ENCODE results near the gene AKIRIN2. TPM values are rescaled to one million over a fixed set of nuclear protein-coding genes. Genes with fewer than 3 reads are reported as not detected.

Gene AKIRIN2
- polyA plus RNA-seq, 1 of the 3 experiments (the other 2 are of a cell fraction) = 19.0 TPM

GRCh38 chr6:87656857-87657256, 45.2 kb downstream of the AKIRIN2 start:
- ChIA-PET POLR2A (no interaction called here), CTCF (no interaction called here)
- H3K4me2 ChIP-seq = no peak overlapping the region

More at GRCh38 chr6:87656857-87657256, 45.2 kb downstream of the AKIRIN2 start:
- H3K27me3 ChIP-seq (ENCODE audit: insufficient read depth) = no peaks in the 10 kb centered on the region
- H3K79me2 ChIP-seq (ENCODE audit: insufficient read depth) = no peaks in the 10 kb centered on the region
- no peak for DNase-seq
- H3K36me3 ChIP-seq (replicated peaks in 1 of 2; ENCODE audit: control insufficient read depth in 1 of 2, insufficient read depth in 2 of 2, low read length in 1 of 2) = peaks cover 21 to 41% of the 10 kb centered on the region in 2 experiments
- no peaks in the 10 kb centered on the region for H3K9me3 ChIP-seq
- TF ChIP-seq FOXM1 (IDR thresholded peaks at IDR 0.05; ENCODE audit: low read depth) = no peak
- no peak for TF ChIP-seq RAD21 (IDR thresholded peaks at IDR 0.05; ENCODE audit: low read length)
- no peak for TF ChIP-seq REST (IDR thresholded peaks at IDR 0.05; ENCODE audit: low read depth, low read length)
- TF ChIP-seq MAX (IDR thresholded peaks at IDR 0.05; ENCODE audit: low read depth) = no peak
- no peak for TF ChIP-seq GATA2 (CRISPR knock-in tag; IDR thresholded peaks at IDR 0.05)
- TF ChIP-seq PBX3 (IDR thresholded peaks at IDR 0.05) = no peak
- TF ChIP-seq EP300 (IDR thresholded peaks at IDR 0.05; ENCODE audit: borderline replicate concordance in 1 of 2, low read depth in 1 of 2, low read length in 1 of 2) = no peak
- no peak for TF ChIP-seq FOXJ3 (CRISPR knock-in tag; IDR thresholded peaks at IDR 0.05)
- TF ChIP-seq ELF1 (IDR thresholded peaks at IDR 0.05) = no peak
- no peak for TF ChIP-seq USF1 (IDR thresholded peaks at IDR 0.05; ENCODE audit: borderline replicate concordance, low read depth)
- TF ChIP-seq EZH2phosphoT487 (IDR thresholded peaks at IDR 0.05; ENCODE audit: borderline replicate concordance, low read depth) = no peak
- no peak for TF ChIP-seq RXRA (IDR thresholded peaks at IDR 0.05; ENCODE audit: borderline replicate concordance, low read depth)
- no peak for TF ChIP-seq SMC3 (IDR thresholded peaks at IDR 0.05; ENCODE audit: low read depth, low read length)
- TF ChIP-seq NFIC (IDR thresholded peaks at IDR 0.05; ENCODE audit: borderline replicate concordance) = no peak
- no peak for TF ChIP-seq TCF12 (IDR thresholded peaks at IDR 0.05)
- H3F3A ChIP-seq (replicated peaks; ENCODE audit: insufficient read depth) = peaks cover 3% of the 10 kb centered on the region
- H3K27ac ChIP-seq (ENCODE audit: low read depth in 2 of 2, low read length in 1 of 2) = no peak overlapping the region
- no peak overlapping the region for H3K4me3 ChIP-seq (ENCODE audit: low read depth in 2 of 2, low read length in 1 of 2)
- H3K4me1 ChIP-seq (ENCODE audit: control insufficient read depth in 1 of 2, insufficient read depth in 2 of 2, low read depth in 1 of 2, low read length in 1 of 2) = peaks cover 0 to 20% of the 10 kb centered on the region in 2 experiments; a peak in 1 of 4 replicates
- no peaks in the 10 kb centered on the region for H4K20me1 ChIP-seq (ENCODE audit: insufficient read depth)
- no peaks in the 10 kb centered on the region for H3K9me2 ChIP-seq
- H2AFZ ChIP-seq (ENCODE audit: low read depth) = no peak overlapping the region
- no peak overlapping the region for H3K9ac ChIP-seq

All from SK-N-SH (cell line).